ES-I3 (cell line): ENCODE data around the gene RAB41.
"Not testable (repeated sequence)": the region's sequence is repeated elsewhere in the genome, so short reads cannot be mapped to it uniquely, and the experiment has no call there.

ENCODE experiments used
- H3K36me3 ChIP-seq: 2 replicates; pipeline ENCODE4 v1.6.1; 2013; ENCODE audit warnings: mild to moderate bottlenecking, low read length, control low read depth, moderate library complexity; ENCODE audit not compliant: insufficient read depth
- H3K4me1 ChIP-seq: 2 replicates; pipeline ENCODE4 v1.6.1; 2013; ENCODE audit warnings: mild to moderate bottlenecking, control low read depth, low read length; ENCODE audit not compliant: insufficient read depth
- H3K9ac ChIP-seq: 2 replicates; pipeline ENCODE4 v1.6.1; 2013; ENCODE audit warnings: low read depth, mild to moderate bottlenecking, low read length, moderate library complexity
- H3K9me3 ChIP-seq: 2 replicates; pipeline ENCODE4 v1.6.1; 2013; ENCODE audit warnings: mild to moderate bottlenecking, low read length, moderate library complexity; ENCODE audit not compliant: control insufficient read depth, insufficient read depth

Gene RAB41

GRCh38 chrX:70281951-70282350 lies at the start of gene RAB41:
TSS of gene RAB41 (plus strand) at chrX:70282172. CDS start at chrX:70282218, 46 bp downstream.
- H3K4me1 ChIP-seq = no peaks in the 10 kb centered on the region
- H3K9ac ChIP-seq = no peak within 1 kb of the TSS
- H3K36me3 ChIP-seq = 0 out of 2 replicates have a peak, but pooled peaks cover 3% of the 10 kb centered on the region
- H3K9me3 ChIP-seq = no peaks in the 10 kb centered on the region

DNA sequence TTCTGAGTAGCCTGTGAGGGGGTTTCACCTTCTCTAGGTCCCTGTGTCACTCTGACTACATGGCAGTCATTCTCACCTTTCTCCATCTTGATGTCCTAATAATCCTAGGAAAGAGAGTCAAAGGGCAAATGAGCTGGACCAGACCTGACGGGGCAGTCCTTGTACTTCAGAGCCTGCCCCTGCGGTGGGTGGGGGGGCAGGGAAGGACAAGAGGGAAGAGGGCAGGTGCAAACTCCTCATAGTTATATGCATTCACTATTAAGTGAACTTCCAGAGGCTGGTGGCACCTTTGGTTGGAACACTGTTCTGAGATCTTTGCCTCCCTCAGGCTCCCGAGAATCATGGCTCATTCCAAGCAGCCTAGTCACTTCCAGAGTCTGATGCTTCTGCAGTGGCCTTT lies 47.6 kb upstream of the RAB41 start, which contains the start of gene AWAT1:
Gene AWAT1, plus strand, starts transcription at position 301 of the 400 bp plus-strand sequence. Its CDS starts 41 bp downstream, at position 342.
- Histone ChIP-seq H3K36me3 (no peaks in the 10 kb centered on the region), H3K9ac (no peak within 1 kb of the TSS), H3K9me3 (no peaks in the 10 kb centered on the region), H3K4me1 (no peaks in the 10 kb centered on the region)

GRCh38 chrX:70240751-70241150 lies 41.2 kb upstream of the RAB41 start:
- no peaks in the 10 kb centered on the region for H3K36me3 ChIP-seq

GRCh38 chrX:70241501-70241900 lies 40.5 kb upstream of the RAB41 start:
- no peaks in the 10 kb centered on the region for H3K9me3 ChIP-seq
- no peak overlapping the region for H3K9ac ChIP-seq
- no peaks in the 10 kb centered on the region for H3K4me1 ChIP-seq
- no peaks in the 10 kb centered on the region for H3K36me3 ChIP-seq

More at GRCh38 chrX:70240751-70241150, 41.2 kb upstream of the RAB41 start:
- Histone ChIP-seq H3K9me3 (no peaks in the 10 kb centered on the region), H3K4me1 (no peaks in the 10 kb centered on the region), H3K9ac (no peak overlapping the region)

GRCh38 chrX:70243601-70244000 lies 38.4 kb upstream of the RAB41 start:
- H3K36me3 ChIP-seq, H3K9me3 ChIP-seq: not testable (repeated sequence)

DNA sequence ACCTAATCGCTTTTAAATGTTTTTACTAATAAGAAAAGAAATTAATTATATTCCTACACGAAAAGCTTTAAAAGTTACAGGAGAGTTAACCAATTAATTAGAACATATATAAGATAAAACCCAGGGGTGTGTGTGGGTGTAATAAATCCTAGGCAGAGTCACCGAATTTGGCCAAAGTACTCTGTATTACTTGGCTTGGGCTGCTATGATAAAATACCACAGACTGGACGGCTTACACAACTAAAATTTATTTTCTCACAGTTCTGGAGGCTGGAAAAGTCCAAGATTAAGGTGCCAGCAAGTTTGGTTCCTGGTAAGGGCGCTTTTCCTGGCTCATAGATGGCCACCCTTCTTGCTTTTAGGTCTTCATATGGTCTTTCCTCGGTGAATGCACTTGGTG lies 37.1 kb upstream of the RAB41 start:
- H3K36me3 ChIP-seq = no peaks in the 10 kb centered on the region

More at GRCh38 chrX:70243601-70244000, 38.4 kb upstream of the RAB41 start:
- H3K4me1 ChIP-seq, H3K9ac ChIP-seq: not testable (repeated sequence)

DNA sequence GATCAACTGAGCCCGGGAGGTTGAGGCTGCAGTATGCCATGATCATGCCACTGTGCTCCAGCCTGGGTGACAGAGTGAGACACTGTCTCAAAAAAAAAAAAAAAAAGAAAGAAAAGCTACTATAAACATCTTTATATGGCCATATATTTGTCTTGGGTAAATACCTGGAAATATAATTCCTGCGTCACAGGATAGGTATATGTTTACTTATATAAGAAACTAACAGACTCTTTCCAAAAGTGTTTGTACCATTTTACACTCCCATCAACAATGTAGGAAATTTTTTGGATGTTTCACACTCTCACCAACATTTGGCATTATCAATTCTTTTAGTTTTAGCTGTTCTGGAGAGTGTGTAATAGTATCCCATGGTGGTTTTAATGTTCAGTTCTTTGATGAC lies 34.7 kb upstream of the RAB41 start:
- H3K9ac ChIP-seq = no peak overlapping the region
- H3K4me1 ChIP-seq = no peaks in the 10 kb centered on the region
- H3K36me3 ChIP-seq = no peaks in the 10 kb centered on the region
- no peaks in the 10 kb centered on the region for H3K9me3 ChIP-seq

More for the DNA sequence above, 37.1 kb upstream of the RAB41 start:
- Histone ChIP-seq H3K9ac (no peak overlapping the region), H3K4me1 (no peaks in the 10 kb centered on the region), H3K9me3 (no peaks in the 10 kb centered on the region)

GRCh38 chrX:70252491-70252890 lies 29.5 kb upstream of the RAB41 start:
- no peak overlapping the region for H3K9ac ChIP-seq
- H3K36me3 ChIP-seq = no peaks in the 10 kb centered on the region
- no peaks in the 10 kb centered on the region for H3K9me3 ChIP-seq
- H3K4me1 ChIP-seq = 0 out of 2 replicates have a peak, but pooled peaks cover 11% of the 10 kb centered on the region

DNA sequence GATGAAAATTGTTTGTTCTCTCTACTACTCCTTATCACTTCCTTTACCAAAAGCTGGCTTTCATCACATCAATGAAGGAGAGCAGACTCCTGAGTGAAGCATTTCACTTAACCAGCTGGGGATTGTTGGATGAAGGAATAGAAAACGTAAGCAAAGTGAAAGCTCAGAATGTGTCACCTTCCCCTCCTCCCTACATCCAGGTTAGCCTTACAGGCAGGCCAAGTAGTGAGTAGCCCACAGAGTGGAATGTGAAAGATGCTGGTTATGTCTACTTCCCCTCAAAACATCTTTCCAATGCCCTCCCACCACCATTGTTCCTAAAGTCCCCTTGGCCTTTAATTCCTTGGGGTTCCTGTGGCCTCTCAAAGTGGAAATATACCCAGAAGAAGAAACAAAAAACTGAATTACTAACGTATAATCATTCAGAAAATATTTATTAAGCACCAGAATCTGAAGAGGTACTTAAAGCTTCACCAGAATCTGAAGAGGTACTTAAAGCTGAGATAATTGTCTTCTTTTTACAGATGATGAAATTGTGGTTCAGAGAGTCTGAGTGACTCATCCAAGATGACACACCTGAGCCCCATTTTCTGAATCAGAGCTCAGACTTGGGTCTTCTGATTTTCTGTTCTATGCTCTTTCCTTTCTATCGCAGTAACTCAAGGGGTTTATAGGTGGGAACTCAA lies 28.5 kb upstream of the RAB41 start:
- Histone ChIP-seq H3K9me3 (no peaks in the 10 kb centered on the region), H3K9ac (no peak overlapping the region), H3K4me1 (0 out of 2 replicates have a peak, but pooled peaks cover 11% of the 10 kb centered on the region), H3K36me3 (no peaks in the 10 kb centered on the region)

DNA sequence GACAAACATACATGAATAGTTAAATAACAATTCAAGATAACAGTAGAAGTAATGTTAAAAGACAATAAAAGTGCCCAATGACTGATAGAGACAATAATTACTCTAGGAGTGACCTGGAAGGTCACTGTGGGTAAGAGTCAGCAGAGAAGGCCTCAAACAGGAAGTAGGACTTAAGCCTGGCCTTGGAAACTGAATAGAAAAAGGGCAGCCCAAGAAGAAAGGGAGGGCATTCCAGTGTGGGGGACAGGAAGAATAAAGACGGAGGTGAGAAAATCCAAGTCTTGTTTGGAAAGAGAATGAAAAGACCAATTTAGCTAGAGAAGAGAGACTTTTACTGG lies 27.9 kb upstream of the RAB41 start:
- H3K4me1 ChIP-seq = 0 out of 2 replicates have a peak, but pooled peaks cover 11% of the 10 kb centered on the region
- no peaks in the 10 kb centered on the region for H3K9me3 ChIP-seq
- H3K9ac ChIP-seq = no peak overlapping the region
- H3K36me3 ChIP-seq = no peaks in the 10 kb centered on the region

GRCh38 chrX:70254909-70255308 lies 27.1 kb upstream of the RAB41 start:
- H3K9me3 ChIP-seq = no peaks in the 10 kb centered on the region
- H3K4me1 ChIP-seq = 0 out of 2 replicates have a peak, but pooled peaks cover 11% of the 10 kb centered on the region
- H3K9ac ChIP-seq = no peak overlapping the region
- no peaks in the 10 kb centered on the region for H3K36me3 ChIP-seq

DNA sequence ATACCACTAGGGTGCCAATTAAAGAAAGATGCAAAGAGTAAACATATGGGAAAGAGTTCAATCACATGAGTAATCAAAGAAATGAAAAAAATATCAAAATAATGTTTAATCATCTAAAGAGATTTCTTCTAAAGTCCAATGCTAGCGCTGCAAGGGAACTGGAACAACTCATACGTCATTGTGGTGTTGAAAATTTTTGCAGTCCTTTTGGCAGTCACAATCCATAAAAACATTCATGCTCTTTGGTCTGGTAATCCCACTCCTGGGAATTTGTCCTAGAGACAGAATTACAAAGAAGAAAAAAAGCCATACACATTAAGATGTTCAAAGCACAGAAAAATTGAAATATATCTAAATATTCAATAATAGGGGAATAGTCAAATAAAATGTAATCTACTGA lies 26.5 kb upstream of the RAB41 start:
- no peaks in the 10 kb centered on the region for H3K36me3 ChIP-seq
- H3K4me1 ChIP-seq = 0 out of 2 replicates have a peak, but pooled peaks cover 11% of the 10 kb centered on the region
- H3K9ac ChIP-seq = no peak overlapping the region
- no peaks in the 10 kb centered on the region for H3K9me3 ChIP-seq

- H3K4me1 ChIP-seq = peaks cover 11% of the 10 kb centered on the region; the same call in 1 of the 2 replicates
- H3K9ac ChIP-seq = no peak overlapping the region
- H3K9me3 ChIP-seq = no peaks in the 10 kb centered on the region
- H3K36me3 ChIP-seq = no peaks in the 10 kb centered on the region
These were observed 24.3 kb upstream of the RAB41 start for GRCh38 chrX:70257423-70258288.

DNA sequence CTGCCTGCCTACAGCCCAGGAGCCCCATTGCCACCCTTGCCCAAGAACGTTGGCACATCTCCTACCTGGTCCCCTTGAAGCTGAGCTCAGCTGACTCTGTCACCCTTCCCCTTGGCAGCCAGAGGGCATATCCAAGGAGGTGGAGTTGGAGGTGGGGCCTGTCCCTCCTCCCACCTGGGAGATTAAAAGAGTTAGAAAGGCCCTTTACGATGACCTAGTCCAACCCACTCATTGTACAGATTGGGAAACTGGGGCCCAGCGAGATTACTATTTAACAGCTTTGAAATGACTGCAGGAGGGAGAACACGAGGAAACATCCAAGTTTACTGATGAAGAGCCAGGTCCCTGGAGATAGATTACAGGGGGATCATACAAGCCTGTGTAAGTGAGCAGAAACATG lies 21.9 kb upstream of the RAB41 start, which contains the start of gene P2RY4:
Gene P2RY4, minus strand, starts transcription at position 101 of the 400 bp plus-strand sequence. CDS start 580 bp downstream, outside the sequence.
- Histone ChIP-seq H3K9me3 (no peaks in the 10 kb centered on the region), H3K36me3 (no peaks in the 10 kb centered on the region), H3K9ac (no peak within 1 kb of the TSS), H3K4me1 (no peaks in the 10 kb centered on the region; the same call in 1 of the 2 replicates)
